Gastrocnemius medialis (tissue), 4 donors: ENCODE results near the gene TENM3. TPM values are rescaled to one million over a fixed set of nuclear protein-coding genes. Genes with fewer than 3 reads are reported as not detected.

Experiments
- ATAC-seq, 2 donors: fragments of 150-250 bp; one replicate each; pipeline ENCODE4 v1.9.1; 2016
- DNase-seq, 2 donors: peaks; one replicate each; pipeline ENCODE4 v3.0.0-alpha.2; 2019
- H3K27ac ChIP-seq, 4 donors: fragments of 200-600 bp; sonication (generic); 1 replicate in 1 of 4; 2 replicates in 3 of 4; pipeline ENCODE4 v1.5.1; 2016 to 2018; ENCODE audit warnings: mild to moderate bottlenecking in 2 of 4, moderate library complexity in 1 of 4
- H3K27me3 ChIP-seq, 3 donors: fragments of 200-600 bp; sonication (generic) in 2 of 3; 1 replicate in 1 of 3; 2 replicates in 2 of 3; pipeline versions ENCODE4 v1.5.1 to v1.6.0; 2016 to 2019; ENCODE audit warnings: mild to moderate bottlenecking in 1 of 3, moderate library complexity in 1 of 3
- H3K36me3 ChIP-seq, 2 donors: fragments of 200-600 bp; sonication (generic) in 1 of 2; one replicate each; pipeline ENCODE4 v1.5.1; 2017 to 2018
- H3K4me1 ChIP-seq, 2 donors: fragments of 200-600 bp; sonication (generic) in 1 of 2; one replicate each; pipeline ENCODE4 v1.5.1; 2016 to 2017; ENCODE audit warnings: mild to moderate bottlenecking in 2 of 2
- H3K4me3 ChIP-seq, 4 donors: fragments of 200-600 bp; sonication (generic) in 3 of 4; 1 replicate in 1 of 4; 2 replicates in 3 of 4; pipeline ENCODE4 v1.5.1; 2016 to 2019; ENCODE audit warnings: mild to moderate bottlenecking in 2 of 4
- H3K9me3 ChIP-seq, 3 donors: fragments of 200-600 bp; sonication (generic) in 2 of 3; 1 replicate in 1 of 3; 2 replicates in 2 of 3; pipeline ENCODE4 v1.5.1; 2016 to 2019
- CTCF ChIP-seq, 5 experiments: fragments of 450-650 bp in 3 of 5; fragments of 200-600 bp in 2 of 5; sonication (generic) in 2 of 5; IDR thresholded peaks in 4 of 5; conservative IDR thresholded peaks in 1 of 5; 1 replicate in 4 of 5; 2 replicates in 1 of 5; pipeline ENCODE4 v1.5.1; 2016 to 2019; ENCODE audit warnings: antibody characterized with exemption in 5 of 5, mild to moderate bottlenecking in 3 of 5, moderate library complexity in 3 of 5
- POLR2A ChIP-seq, 2 donors: fragments of 450-650 bp; IDR thresholded peaks; one replicate each; pipeline ENCODE4 v1.6.1; 2017; ENCODE audit warnings: antibody characterized with exemption in 2 of 2, mild to moderate bottlenecking in 2 of 2, moderate library complexity in 2 of 2
- in situ Hi-C, 4 donors: fragments of 200-750 bp; cut with MboI; loops; one replicate each; pipeline versions ENCODE4 v1.15.0 to v1.8.0; 2017; ENCODE audit warnings: low sequenced_read_pairs in 4 of 4
- intact Hi-C: fragments of 100-400 bp; cut with DNase I; formaldehyde crosslinking; loops from one replicate; pipeline ENCODE4 v1.15.1; 2023; ENCODE audit warnings: low total_unique reads
- total RNA-seq, 4 donors: library from RNA; depleted of rRNA; stranded (reverse); fragments of >200 nt; gene quantifications; one replicate each; pipeline versions ENCODE4 v1.1.0 to v1.2.3, GENCODE V29; 2016

Gene TENM3
- total RNA-seq, 4 donors from 2014 or later = 8.3 to 16.2 (median 12.3) TPM

GRCh38 chr4:182533964-182534363 is 290.8 kb downstream of the TENM3 start:
- TF ChIP-seq CTCF (IDR thresholded peaks at IDR 0.05 in 4 of 5, conservative IDR thresholded peaks at IDR 0.05 in 1 of 5) (no peak), POLR2A (IDR thresholded peaks at IDR 0.05) (no peak)
- Histone ChIP-seq H3K27me3 (no peaks in the 10 kb centered on the region), H3K4me1 (peaks cover 10 to 28% of the 10 kb centered on the region in 2 donors), H3K4me3 (no peak overlapping the region), H3K27ac (no peak overlapping the region), H3K9me3 (no peaks in the 10 kb centered on the region), H3K36me3 (no peaks in the 10 kb centered on the region)
- in situ Hi-C loops = no loop called here
- intact Hi-C loops = no loop called here
- DNase-seq (no peak), ATAC-seq (no peak)

GRCh38 chr4:182536221-182536811 is 293.1 kb downstream of the TENM3 start:
- TF ChIP-seq CTCF (IDR thresholded peaks at IDR 0.05 in 4 of 5, conservative IDR thresholded peaks at IDR 0.05 in 1 of 5) = no peak
- DNase-seq (no peak), ATAC-seq (no peak)
- Histone ChIP-seq H3K4me1 (peaks cover 8 to 21% of the 10 kb centered on the region in 2 donors), H3K27me3 (no peaks in the 10 kb centered on the region), H3K27ac (no peak overlapping the region), H3K36me3 (no peaks in the 10 kb centered on the region), H3K9me3 (no peaks in the 10 kb centered on the region), H3K4me3 (no peak overlapping the region)
- intact Hi-C loops (no loop called here), in situ Hi-C loops (no loop called here)

GRCh38 chr4:182537031-182537795 is 294.0 kb downstream of the TENM3 start:
- ATAC-seq (no peak), DNase-seq (no peak)
- Histone ChIP-seq H3K27me3 (no peaks in the 10 kb centered on the region), H3K36me3 (no peaks in the 10 kb centered on the region), H3K9me3 (no peaks in the 10 kb centered on the region), H3K27ac (no peak overlapping the region), H3K4me1 (peaks cover 1 to 12% of the 10 kb centered on the region in 2 donors), H3K4me3 (no peak overlapping the region)
- no peak for TF ChIP-seq CTCF (IDR thresholded peaks at IDR 0.05 in 4 of 5, conservative IDR thresholded peaks at IDR 0.05 in 1 of 5)
- no peak for TF ChIP-seq POLR2A (IDR thresholded peaks at IDR 0.05)
- intact Hi-C loops = no loop called here
- in situ Hi-C loops = no loop called here

DNA sequence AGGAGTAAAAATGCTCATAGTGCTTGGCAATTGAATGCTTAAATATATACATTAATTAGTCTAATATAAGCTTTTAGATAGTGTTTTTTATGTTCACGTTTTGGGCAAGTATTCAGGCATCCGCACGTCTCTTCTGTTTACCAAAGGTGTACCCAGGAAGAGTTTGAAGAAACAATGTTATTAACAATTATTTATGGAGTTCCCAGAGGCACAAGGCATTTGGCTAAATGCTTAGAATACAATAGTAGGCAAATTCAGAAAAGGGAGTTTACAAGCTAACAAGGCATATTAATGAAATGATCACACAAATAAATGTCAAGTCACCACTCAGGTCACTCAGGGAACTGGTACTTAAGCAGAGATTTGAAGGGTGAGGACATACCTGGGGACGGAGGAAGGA is 294.8 kb downstream of the TENM3 start:
- no peak overlapping the region for H3K27ac ChIP-seq
- H3K36me3 ChIP-seq = no peaks in the 10 kb centered on the region
- H3K27me3 ChIP-seq = no peaks in the 10 kb centered on the region
- peaks cover 0 to 12% of the 10 kb centered on the region in 2 donors for H3K4me1 ChIP-seq
- TF ChIP-seq POLR2A (IDR thresholded peaks at IDR 0.05) (no peak), CTCF (IDR thresholded peaks at IDR 0.05 in 4 of 5, conservative IDR thresholded peaks at IDR 0.05 in 1 of 5) (no peak)
- in situ Hi-C loops (no loop called here), intact Hi-C loops (no loop called here)
- H3K4me3 ChIP-seq = no peak overlapping the region
- DNase-seq = no peak
- ATAC-seq = no peak
- no peaks in the 10 kb centered on the region for H3K9me3 ChIP-seq
